Astrocyte of the cerebellum (primary cell): ENCODE results near the gene FOXN4.

Experiments used
- DNase-seq: peaks from one replicate; pipeline ENCODE4 v3.0.0-alpha.2; 2011; ENCODE audit warnings: low read depth
- H3K4me3 ChIP-seq: 2 replicates; pipeline ENCODE4 v1.5.1; 2011; ENCODE audit warnings: mild to moderate bottlenecking, low read depth, low read length, moderate library complexity
- CTCF ChIP-seq: IDR thresholded peaks from 2 replicates; pipeline ENCODE4 v1.5.1; 2012; ENCODE audit warnings: low read length, low read depth, moderate library complexity, mild to moderate bottlenecking; ENCODE audit errors: missing control alignments
- in situ Hi-C: cut with HindIII; loops from 2 replicates; pipeline ENCODE4 v1.10.0; 2017; ENCODE audit warnings: low sequenced_read_pairs

FOXN4 gene

GRCh38 chr12:109287181-109287580 lies 21.9 kb downstream of the FOXN4 start:
- in situ Hi-C loops, result no loop called here
- no peak for TF ChIP-seq CTCF
- H3K4me3 ChIP-seq, result no peak overlapping the region
- DNase-seq, result no peak

GRCh38 chr12:109286652-109287051 lies 22.4 kb downstream of the FOXN4 start:
- TF ChIP-seq CTCF, result no peak
- in situ Hi-C loops, result no loop called here
- no peak overlapping the region for H3K4me3 ChIP-seq
- DNase-seq, result no peak

- TF ChIP-seq CTCF, result no peak
- H3K4me3 ChIP-seq, result no peak overlapping the region
Measured at GRCh38 chr12:109286252-109286651, 22.8 kb downstream of the FOXN4 start.

GRCh38 chr12:109284392-109284791 lies 24.7 kb downstream of the FOXN4 start:
- no peak for TF ChIP-seq CTCF
- in situ Hi-C loops, result no loop called here
- DNase-seq, result no peak
- no peak overlapping the region for H3K4me3 ChIP-seq

More at GRCh38 chr12:109286252-109286651, 22.8 kb downstream of the FOXN4 start:
- in situ Hi-C loops, result no loop called here
- DNase-seq, result no peak

GRCh38 chr12:109281452-109281851 lies 27.6 kb downstream of the FOXN4 start:
- no peak for TF ChIP-seq CTCF
- no peak overlapping the region for H3K4me3 ChIP-seq
- in situ Hi-C loops, result no loop called here
- no peak for DNase-seq

GRCh38 chr12:109279525-109279924 lies 29.6 kb downstream of the FOXN4 start:
- TF ChIP-seq CTCF, result no peak
- in situ Hi-C loops, result loop anchor here (5.0 kb wide), 1 partner anchor 47 kb away; no protein-coding TSS in a partner anchor
- H3K4me3 ChIP-seq, result no peak overlapping the region
- DNase-seq, result no peak

GRCh38 chr12:109278912-109279311 lies 30.2 kb downstream of the FOXN4 start:
- no peak for TF ChIP-seq CTCF
- DNase-seq, result no peak
- in situ Hi-C loops, result loop anchor here (5.0 kb wide), 1 partner anchor 47 kb away; no protein-coding TSS in a partner anchor
- no peak overlapping the region for H3K4me3 ChIP-seq
